ENCODE measurements around the gene GRB2. TPM values are rescaled to one million over a fixed set of nuclear protein-coding genes. Genes with fewer than 3 reads are reported as not detected.

Gene GRB2
- total and polyA plus RNA-seq, 2 donors (not counting 1 experiment from before 2014, with no cell fraction given) = 114 to 219 TPM

DNA sequence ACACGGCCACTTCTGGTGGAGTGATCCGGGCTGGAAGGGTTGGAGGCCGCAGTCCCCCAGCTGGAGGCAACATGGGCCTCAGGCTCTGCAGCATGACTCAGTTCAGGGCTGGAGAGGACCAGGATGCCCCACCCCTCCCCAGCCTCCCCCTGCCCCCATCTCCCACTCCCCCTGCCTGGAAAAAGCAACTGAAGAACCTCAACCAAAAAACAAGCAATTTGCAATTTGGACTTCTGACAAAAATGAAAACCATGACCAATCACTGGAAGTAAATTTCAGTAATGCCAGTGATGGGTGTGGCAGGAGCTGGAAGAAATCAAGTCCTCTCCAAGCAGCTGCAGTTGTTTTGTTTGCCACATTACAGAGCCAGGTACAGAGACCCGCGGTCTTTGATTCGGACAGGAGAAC is 127.8 kb downstream of the GRB2 start:
- no peak overlapping the region for H3K4me3 Mint-ChIP-seq
- H3K9me3 ChIP-seq (ENCODE audit: control extremely low read depth in 1 of 3, control insufficient read depth in 2 of 3, insufficient read depth in 1 of 3, low read length in 2 of 3) = no peaks in the 10 kb centered on the region
- H3K79me2 ChIP-seq (ENCODE audit: control insufficient read depth, insufficient read depth, low read length) = peaks cover 51% of the 10 kb centered on the region
- no peak overlapping the region for H3K9ac ChIP-seq (ENCODE audit: low read length)
- no peaks in the 10 kb centered on the region for H3K27me3 ChIP-seq (replicated peaks in 1 of 4; ENCODE audit: control extremely low read depth in 1 of 4, control insufficient read depth in 3 of 4, insufficient read depth in 4 of 4, low read length in 3 of 4)
- no peak for ATAC-seq (ENCODE audit: low read depth)
- no peak overlapping the region for H3K27ac Mint-ChIP-seq
- H3K27me3 Mint-ChIP-seq = no peaks in the 10 kb centered on the region
- no peak for DNase-seq
- no peak overlapping the region for H3K4me3 ChIP-seq (ENCODE audit: control extremely low read depth in 1 of 5, extremely low read depth in 1 of 5, insufficient read depth in 1 of 5, low read depth in 2 of 5, low read length in 4 of 5)
- H4K20me1 ChIP-seq (ENCODE audit: control insufficient read depth, insufficient read depth, low read length, poor library complexity, severe bottlenecking) = no peaks in the 10 kb centered on the region
- peaks cover 0 to 43% of the 10 kb centered on the region in 2 experiments for H3K36me3 ChIP-seq (replicated peaks in 1 of 2; ENCODE audit: control extremely low read depth in 1 of 2, control insufficient read depth in 1 of 2, extremely low read depth in 1 of 2, insufficient read depth in 2 of 2, low read length in 1 of 2)
- CTCF ChIA-PET = interaction anchor here (0.6 to 1.4 kb wide), 2 partner anchors 12 to 141 kb away, joined by 3 to 4 read pairs; partner anchors contain the start of gene SLC25A19
- intact Hi-C loops (cut with micrococcal nuclease) = no loop called here
- H3K4me1 ChIP-seq (ENCODE audit: control insufficient read depth in 2 of 2, insufficient read depth in 2 of 2, low read length in 2 of 2) = peaks cover 0 to 3% of the 10 kb centered on the region in 2 donors
- H3K4me1 Mint-ChIP-seq = peaks cover 2% of the 10 kb centered on the region
- no peak for TF ChIP-seq EZH2 (IDR thresholded peaks at IDR 0.05; ENCODE audit: borderline replicate concordance, insufficient read depth, low read depth, low read length, poor library complexity, severe bottlenecking)
- TF ChIP-seq, protein P1, sequence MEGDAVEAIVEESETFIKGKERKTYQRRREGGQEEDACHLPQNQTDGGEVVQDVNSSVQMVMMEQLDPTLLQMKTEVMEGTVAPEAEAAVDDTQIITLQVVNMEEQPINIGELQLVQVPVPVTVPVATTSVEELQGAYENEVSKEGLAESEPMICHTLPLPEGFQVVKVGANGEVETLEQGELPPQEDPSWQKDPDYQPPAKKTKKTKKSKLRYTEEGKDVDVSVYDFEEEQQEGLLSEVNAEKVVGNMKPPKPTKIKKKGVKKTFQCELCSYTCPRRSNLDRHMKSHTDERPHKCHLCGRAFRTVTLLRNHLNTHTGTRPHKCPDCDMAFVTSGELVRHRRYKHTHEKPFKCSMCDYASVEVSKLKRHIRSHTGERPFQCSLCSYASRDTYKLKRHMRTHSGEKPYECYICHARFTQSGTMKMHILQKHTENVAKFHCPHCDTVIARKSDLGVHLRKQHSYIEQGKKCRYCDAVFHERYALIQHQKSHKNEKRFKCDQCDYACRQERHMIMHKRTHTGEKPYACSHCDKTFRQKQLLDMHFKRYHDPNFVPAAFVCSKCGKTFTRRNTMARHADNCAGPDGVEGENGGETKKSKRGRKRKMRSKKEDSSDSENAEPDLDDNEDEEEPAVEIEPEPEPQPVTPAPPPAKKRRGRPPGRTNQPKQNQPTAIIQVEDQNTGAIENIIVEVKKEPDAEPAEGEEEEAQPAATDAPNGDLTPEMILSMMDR (IDR thresholded peaks at IDR 0.05) = no peak
- 94% methylated on average over 5 of the region's 6 CpGs for WGBS (ENCODE audit: insufficient coverage)
- POLR2A ChIA-PET = interaction anchor here (0.6 kb wide), 1 partner anchor 171 kb away, joined by 4 read pairs; no protein-coding TSS in a partner anchor
- no peaks in the 10 kb centered on the region for H3K9me3 Mint-ChIP-seq (ENCODE audit: insufficient read depth)
- no peak overlapping the region for H3K27ac ChIP-seq (ENCODE audit: low read length in 2 of 2)
- no peak overlapping the region for H3K4me2 ChIP-seq (replicated peaks; ENCODE audit: low read depth, low read length, poor library complexity, severe bottlenecking)
- H2AFZ ChIP-seq (ENCODE audit: insufficient read depth, low read depth, low read length, poor library complexity, severe bottlenecking) = no peak overlapping the region

DNA sequence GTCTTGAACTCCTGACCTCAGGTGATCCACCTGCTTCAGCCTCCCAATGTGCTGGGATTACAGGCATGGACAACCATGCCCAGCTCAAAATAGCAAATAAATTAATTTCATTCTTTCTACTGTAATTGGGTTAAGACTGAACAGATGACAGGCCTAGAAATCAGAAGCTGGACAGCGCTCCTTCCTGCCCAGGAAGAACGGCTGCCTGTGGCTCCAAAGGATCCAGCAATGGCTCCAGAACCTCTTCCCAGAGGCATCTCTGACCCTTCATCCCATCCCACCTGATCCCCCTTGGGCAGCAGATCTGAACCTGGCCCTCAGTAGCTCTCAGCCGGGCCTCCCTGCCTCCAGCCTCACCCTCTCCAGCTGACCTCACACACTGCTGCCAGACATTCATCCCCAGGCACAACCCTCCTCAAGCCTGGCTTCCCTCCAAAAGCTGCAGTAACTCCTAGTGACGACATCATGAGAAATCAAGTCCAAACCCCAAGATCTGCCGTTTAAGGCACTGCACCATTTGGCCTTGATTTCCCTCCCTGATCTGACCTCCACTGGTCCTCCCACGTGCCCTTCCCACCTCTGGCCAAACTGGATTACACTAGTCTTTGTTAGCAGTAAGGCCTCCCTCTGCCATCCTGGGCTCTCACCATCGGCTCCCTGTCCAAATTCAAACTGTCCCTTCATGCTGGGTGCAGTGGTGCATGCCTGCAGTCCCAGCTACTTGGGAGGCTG is 131.3 kb downstream of the GRB2 start:
- WGBS (ENCODE audit: insufficient coverage) = 93% methylated on average over 5 of the region's 7 CpGs
- ChIA-PET CTCF (interaction anchor here (1.6 to 1.7 kb wide), 2 partner anchors 15 to 160 kb away, joined by 5 to 6 read pairs; partner anchors contain the start of gene SLC25A19), POLR2A (interaction anchor here (0.6 to 1.7 kb wide), 2 partner anchors 15 to 139 kb away, joined by 3 to 8 read pairs; partner anchors contain the start of gene SLC25A19)
- H3K27me3 ChIP-seq (replicated peaks in 1 of 4; ENCODE audit: control extremely low read depth in 1 of 4, control insufficient read depth in 3 of 4, insufficient read depth in 4 of 4, low read length in 3 of 4) = no peaks in the 10 kb centered on the region
- no peaks in the 10 kb centered on the region for H3K27me3 Mint-ChIP-seq
- no peak for ATAC-seq (ENCODE audit: low read depth)
- H3K9me3 Mint-ChIP-seq (ENCODE audit: insufficient read depth) = no peaks in the 10 kb centered on the region
- peak overlapping the region; percentile 23 for H3K4me3 Mint-ChIP-seq
- H3K9ac ChIP-seq (ENCODE audit: low read length) = no peak overlapping the region
- no peak overlapping the region for H3K4me2 ChIP-seq (replicated peaks; ENCODE audit: low read depth, low read length, poor library complexity, severe bottlenecking)
- no peak for DNase-seq
- intact Hi-C loops (cut with micrococcal nuclease) = no loop called here
- no peak overlapping the region for H2AFZ ChIP-seq (ENCODE audit: insufficient read depth, low read depth, low read length, poor library complexity, severe bottlenecking)
- peak overlapping the region; percentile 56 for H3K27ac Mint-ChIP-seq
- peaks cover 0 to 25% of the 10 kb centered on the region in 2 experiments for H3K36me3 ChIP-seq (replicated peaks in 1 of 2; ENCODE audit: control extremely low read depth in 1 of 2, control insufficient read depth in 1 of 2, extremely low read depth in 1 of 2, insufficient read depth in 2 of 2, low read length in 1 of 2)
- H3K79me2 ChIP-seq (ENCODE audit: control insufficient read depth, insufficient read depth, low read length) = peaks cover 35% of the 10 kb centered on the region
- peaks cover 19% of the 10 kb centered on the region for H3K4me1 Mint-ChIP-seq
- peaks cover 15 to 27% of the 10 kb centered on the region in 2 donors for H3K4me1 ChIP-seq (ENCODE audit: control insufficient read depth in 2 of 2, insufficient read depth in 2 of 2, low read length in 2 of 2)
- H4K20me1 ChIP-seq (ENCODE audit: control insufficient read depth, insufficient read depth, low read length, poor library complexity, severe bottlenecking) = no peaks in the 10 kb centered on the region
- no peak for TF ChIP-seq EZH2 (IDR thresholded peaks at IDR 0.05; ENCODE audit: borderline replicate concordance, insufficient read depth, low read depth, low read length, poor library complexity, severe bottlenecking)
- TF ChIP-seq, protein P1 (IDR thresholded peaks at IDR 0.05) = no peak
- H3K4me3 ChIP-seq (ENCODE audit: control extremely low read depth in 1 of 5, extremely low read depth in 1 of 5, insufficient read depth in 1 of 5, low read depth in 2 of 5, low read length in 4 of 5) = no peak overlapping the region
- no peak overlapping the region for H3K27ac ChIP-seq (ENCODE audit: low read length in 2 of 2)
- H3K9me3 ChIP-seq (ENCODE audit: control extremely low read depth in 1 of 3, control insufficient read depth in 2 of 3, insufficient read depth in 1 of 3, low read length in 2 of 3) = no peaks in the 10 kb centered on the region

All from B cell (primary cell).